Right lobe of liver (tissue), 6 donors: Measurements from ENCODE around the gene COMMD6. TPM values are rescaled to one million over a fixed set of nuclear protein-coding genes. Genes with fewer than 3 reads are reported as not detected.

Experiments
- ATAC-seq, 4 donors: fragments of 200-7000 bp; cut with Tn5 transposase; one replicate each; pipeline ENCODE4 v1.9.1; 2020; ENCODE audit warnings: mild to moderate bottlenecking in 4 of 4, moderate library complexity in 4 of 4
- DNase-seq, 3 donors: peaks; one replicate each; pipeline ENCODE4 v3.0.0-alpha.2; 2020
- H3K27ac ChIP-seq, 3 donors: fragments of 200-600 bp; one replicate each; pipeline ENCODE4 v1.8.0; 2022
- H3K27me3 ChIP-seq, 2 donors: fragments of 200-600 bp; one replicate each; pipeline ENCODE4 v1.8.0; 2022
- H3K36me3 ChIP-seq, 4 donors: fragments of 200-600 bp; sonication (generic) in 1 of 4; one replicate each; pipeline versions ENCODE4 v1.5.1 to v1.8.0; 2017 to 2022; ENCODE audit warnings: control low read depth in 1 of 4
- H3K4me1 ChIP-seq, 4 donors: fragments of 200-600 bp; sonication (generic) in 1 of 4; one replicate each; pipeline versions ENCODE4 v1.5.1 to v1.8.0; 2017 to 2022; ENCODE audit warnings: control low read depth in 1 of 4
- H3K4me3 ChIP-seq, 3 donors: fragments of 200-600 bp; one replicate each; pipeline ENCODE4 v1.8.0; 2022
- H3K9me3 ChIP-seq, 4 donors: fragments of 200-600 bp; sonication (generic) in 1 of 4; one replicate each; pipeline versions ENCODE4 v1.5.1 to v1.8.0; 2017 to 2022; ENCODE audit warnings: control low read depth in 1 of 4
- POLR2A ChIP-seq: fragments of 450-650 bp; IDR thresholded peaks from one replicate; pipeline ENCODE4 v1.6.1; 2017; ENCODE audit warnings: antibody characterized with exemption, mild to moderate bottlenecking
- WGBS: methylation state at CpG from one replicate; pipeline ENCODE4 v1.1.6; 2018; ENCODE audit warnings: low coverage, low lambda C conversion rate; ENCODE audit not compliant: insufficient coverage; ENCODE audit errors: missing lambda C conversion rate; 5-methylcytosine and 5-hydroxymethylcytosine counted together
- intact Hi-C, 2 donors: fragments of 100-400 bp; cut with DNase I; formaldehyde crosslinking; loops; one replicate each; pipeline versions ENCODE4 v1.11.2 to v1.14.1; 2022
- total RNA-seq, 6 experiments: library from RNA; depleted of rRNA in 2 of 6; stranded (reverse); fragments of >200 nt in 2 of 6; fragmentation: NEBNext Ultra II Directional in 3 of 6; extraction: Animal tissue kit (Norgen Biotek cat#: 25700) in 3 of 6; gene quantifications; one replicate each; pipeline versions ENCODE4 v1.1.0 to v1.2.4, GENCODE V29; 2016 to 2023
- TF ChIP-seq, protein P1 (sequence below), 4 donors: fragments of 200-600 bp in 3 of 4; fragments of 450-650 bp in 1 of 4; IDR thresholded peaks; one replicate each; pipeline versions ENCODE4 v1.5.1 to v1.8.0; 2016 to 2022; ENCODE audit warnings: antibody characterized with exemption in 4 of 4, mild to moderate bottlenecking in 2 of 4
- donor health status: DM: no; HTN: yes; CAD: no.
- donor health status: DM: no; HTN: no; CAD: no.
- donor health status: DM: no; HTN: no; CAD: no.
- donor health status: DM: no; HTN: yes; CAD: no.
- donor health status: DM: no; HTN: yes; CAD: no.

Gene COMMD6
- total RNA-seq, 6 experiments from 2014 or later, result 35.0 to 86.1 (median 58.2) TPM

DNA sequence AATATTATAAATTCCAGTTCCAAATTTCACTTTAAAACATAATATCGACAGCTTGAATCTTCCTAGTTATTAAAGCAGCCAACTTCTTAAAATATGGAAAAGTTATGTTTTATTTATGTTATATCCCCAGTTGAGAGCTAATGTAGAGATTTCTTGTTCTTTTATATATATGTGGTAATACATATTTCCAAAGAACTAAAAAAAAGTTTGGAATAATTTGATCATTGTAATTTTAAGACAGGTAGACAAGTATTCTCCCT lies 54.9 kb downstream of the COMMD6 start:
- no peak for ATAC-seq
- intact Hi-C loops, result loop anchor here (10.0 kb wide), 2 partner anchors 62 to 108 kb away; partner anchors contain the start of gene UCHL3 (in 1 of the 2)

DNA sequence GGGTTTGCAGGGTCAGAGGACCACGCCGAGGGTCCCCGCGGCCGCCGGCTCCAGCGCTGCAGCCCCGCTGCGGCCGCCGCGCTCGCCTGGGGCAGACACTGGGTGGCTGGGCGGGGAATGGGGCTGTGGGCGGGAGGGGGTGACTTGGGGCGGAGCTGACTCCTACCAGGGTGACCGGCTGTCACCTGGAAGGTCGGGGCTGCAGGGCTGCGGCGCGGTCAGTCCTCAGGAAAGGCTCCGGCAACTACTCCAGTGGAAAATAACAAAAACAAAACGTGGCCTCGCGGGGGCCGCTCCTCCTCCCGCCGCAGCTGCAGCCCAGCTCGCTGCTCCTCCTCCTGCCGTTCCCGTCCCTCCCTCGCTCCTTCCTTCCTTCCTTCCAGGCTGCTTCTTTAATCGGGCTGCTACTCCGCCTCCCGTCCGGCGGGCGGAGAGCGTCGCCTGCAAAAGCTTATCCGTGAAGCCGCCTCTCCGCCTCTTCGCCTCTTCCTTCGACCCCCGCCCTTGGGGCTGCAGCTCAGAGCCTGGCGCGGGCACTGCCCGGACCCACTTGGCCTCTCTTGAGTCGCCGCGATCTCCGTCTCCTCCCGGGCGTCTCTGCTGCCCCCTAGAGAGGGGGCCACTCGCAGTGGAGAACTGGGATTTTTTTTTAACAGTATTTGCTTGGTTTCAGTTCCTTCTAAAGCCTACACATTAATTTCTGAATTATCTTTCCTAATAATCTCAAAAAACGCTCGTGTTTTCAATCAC lies 55.4 kb downstream of the COMMD6 start, which contains the start of gene TBC1D4:
Gene TBC1D4 (minus strand): TSS at position 100 of the 750 bp plus-strand sequence. CDS start 402 bp downstream, outside the sequence.
- TF ChIP-seq, protein P1, sequence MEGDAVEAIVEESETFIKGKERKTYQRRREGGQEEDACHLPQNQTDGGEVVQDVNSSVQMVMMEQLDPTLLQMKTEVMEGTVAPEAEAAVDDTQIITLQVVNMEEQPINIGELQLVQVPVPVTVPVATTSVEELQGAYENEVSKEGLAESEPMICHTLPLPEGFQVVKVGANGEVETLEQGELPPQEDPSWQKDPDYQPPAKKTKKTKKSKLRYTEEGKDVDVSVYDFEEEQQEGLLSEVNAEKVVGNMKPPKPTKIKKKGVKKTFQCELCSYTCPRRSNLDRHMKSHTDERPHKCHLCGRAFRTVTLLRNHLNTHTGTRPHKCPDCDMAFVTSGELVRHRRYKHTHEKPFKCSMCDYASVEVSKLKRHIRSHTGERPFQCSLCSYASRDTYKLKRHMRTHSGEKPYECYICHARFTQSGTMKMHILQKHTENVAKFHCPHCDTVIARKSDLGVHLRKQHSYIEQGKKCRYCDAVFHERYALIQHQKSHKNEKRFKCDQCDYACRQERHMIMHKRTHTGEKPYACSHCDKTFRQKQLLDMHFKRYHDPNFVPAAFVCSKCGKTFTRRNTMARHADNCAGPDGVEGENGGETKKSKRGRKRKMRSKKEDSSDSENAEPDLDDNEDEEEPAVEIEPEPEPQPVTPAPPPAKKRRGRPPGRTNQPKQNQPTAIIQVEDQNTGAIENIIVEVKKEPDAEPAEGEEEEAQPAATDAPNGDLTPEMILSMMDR (IDR thresholded peaks at IDR 0.05), result peak; percentile 71 to 88 (median 84)
- TF ChIP-seq POLR2A, result peak; percentile 49
- Histone ChIP-seq H3K27me3 (no peaks in the 10 kb centered on the region), H3K9me3 (no peaks in the 10 kb centered on the region), H3K36me3 (no peaks in the 10 kb centered on the region), H3K4me1 (peaks cover 0 to 14% (median 0%) of the 10 kb centered on the region in 4 donors), H3K4me3 (peak within 1 kb of the TSS; percentile 92 to 93 (median 92)), H3K27ac (peak within 1 kb of the TSS; percentile 43 to 79 (median 78))
- ATAC-seq (peak; percentile 89 to 95 (median 90)), DNase-seq (peak; percentile 89 to 91 (median 90))
- intact Hi-C loops, result loop anchor here (10.0 kb wide), 2 partner anchors 63 to 107 kb away; partner anchors contain the start of gene UCHL3 (in 1 of the 2)
- under 1% methylated on average over 28 of the region's 58 CpGs for WGBS

More for the DNA sequence above, 54.9 kb downstream of the COMMD6 start:
- TF ChIP-seq POLR2A, result no peak
- TF ChIP-seq, protein P1 (IDR thresholded peaks at IDR 0.05), result no peak
- no peaks in the 10 kb centered on the region for H3K36me3 ChIP-seq
- H3K27ac ChIP-seq, result peak overlapping the region; percentile 43 to 79 (median 78)
- 3% methylated on average over 1 of the region's 1 CpG for WGBS
- no peak for DNase-seq
- no peaks in the 10 kb centered on the region for H3K27me3 ChIP-seq
- peak overlapping the region; percentile 92 to 93 (median 92) for H3K4me3 ChIP-seq
- H3K9me3 ChIP-seq, result no peaks in the 10 kb centered on the region
- H3K4me1 ChIP-seq, result peaks cover 0 to 19% (median 0%) of the 10 kb centered on the region in 4 donors

DNA sequence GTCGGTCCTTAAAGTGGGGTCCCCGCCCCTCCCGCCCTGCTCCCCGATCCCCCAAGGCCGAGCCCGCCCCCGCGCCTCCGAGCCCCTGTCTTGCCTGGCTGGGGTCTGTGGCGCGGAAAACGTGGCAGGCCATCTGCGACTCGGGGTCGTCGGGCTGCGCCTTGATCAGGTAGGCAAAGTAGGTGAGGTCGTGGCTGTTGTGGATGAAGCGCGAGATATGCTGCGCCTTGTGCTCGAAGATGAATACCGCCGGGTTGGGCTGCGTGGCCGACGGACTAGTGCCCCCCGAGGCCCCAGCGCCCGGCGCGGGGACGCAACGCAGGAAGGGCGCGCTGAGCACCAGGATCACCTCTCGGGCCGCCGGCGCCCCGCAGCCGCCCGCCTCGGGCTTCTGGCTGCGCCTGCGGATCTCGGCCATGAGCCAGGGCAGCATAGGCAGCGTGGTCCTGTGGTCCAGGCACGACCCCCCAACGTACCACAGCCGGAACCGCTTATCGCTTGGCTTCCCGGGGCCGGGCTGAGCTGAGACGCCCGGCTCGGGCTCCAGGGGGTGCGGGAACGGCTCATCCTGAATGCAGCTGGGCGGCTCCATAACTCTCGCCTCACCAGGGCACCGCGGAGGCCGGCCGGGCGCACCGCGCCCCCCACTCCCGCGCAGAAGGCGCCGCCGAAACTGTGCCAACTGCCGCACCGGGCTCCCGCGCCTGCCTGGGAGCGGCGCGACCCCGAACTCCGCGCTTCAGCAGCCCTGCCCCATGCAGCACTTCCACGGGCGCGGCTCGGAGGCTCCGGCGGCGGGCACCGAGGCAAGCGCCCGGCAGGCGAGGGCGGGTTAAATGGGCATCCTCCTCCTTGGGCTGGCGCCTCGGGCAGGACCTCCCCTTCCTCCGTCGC lies 56.2 kb downstream of the COMMD6 start:
- peak; percentile 23 to 50 (median 38) for ATAC-seq
- peak overlapping the region; percentile 43 to 79 (median 78) for H3K27ac ChIP-seq
- H3K27me3 ChIP-seq, result no peaks in the 10 kb centered on the region
- no CpG with 5 or more reads among the region's 100 CpGs for WGBS
- intact Hi-C loops, result loop anchor here (10.0 kb wide), 2 partner anchors 63 to 107 kb away; partner anchors contain the start of gene UCHL3 (in 1 of the 2)
- H3K36me3 ChIP-seq, result no peaks in the 10 kb centered on the region
- H3K4me3 ChIP-seq, result peak overlapping the region; percentile 92 to 93 (median 92)
- peak; percentile 53 to 61 (median 54) for DNase-seq
- TF ChIP-seq POLR2A, result no peak
- H3K4me1 ChIP-seq, result peaks cover 0 to 9% (median 0%) of the 10 kb centered on the region in 4 donors
- no peaks in the 10 kb centered on the region for H3K9me3 ChIP-seq

DNA sequence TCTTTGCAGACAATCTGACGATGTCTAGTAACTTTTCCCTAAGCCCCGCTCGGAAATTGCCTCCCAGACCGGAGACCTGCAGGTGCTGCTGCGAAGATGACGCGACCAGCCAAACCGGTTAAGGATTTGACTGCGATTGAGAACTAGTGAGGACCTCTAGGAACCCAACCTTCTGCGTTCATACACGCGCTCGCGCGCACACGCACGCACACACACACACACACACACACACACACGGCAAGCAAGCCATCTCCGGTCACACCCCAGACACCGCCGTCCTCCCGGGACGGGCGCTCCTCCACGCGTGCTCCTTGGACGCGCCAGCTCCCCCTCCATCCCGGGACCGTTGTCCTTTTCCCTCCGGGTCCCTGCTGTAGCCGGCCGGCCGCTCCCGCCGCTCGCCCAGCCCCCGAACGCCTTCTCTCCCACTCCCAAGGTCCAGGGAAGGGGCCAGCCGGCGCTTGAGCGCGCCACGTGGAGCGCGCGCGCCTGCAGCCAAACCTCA lies 56.9 kb downstream of the COMMD6 start:
- ATAC-seq (peak; percentile 38 to 51 (median 39)), DNase-seq (peak; percentile 50 to 72 (median 54))
- 0% methylated on average over 10 of the region's 48 CpGs for WGBS
- Histone ChIP-seq H3K4me3 (peak overlapping the region; percentile 92 to 93 (median 92)), H3K4me1 (peaks cover 0 to 9% (median 0%) of the 10 kb centered on the region in 4 donors), H3K36me3 (no peaks in the 10 kb centered on the region), H3K27ac (peak overlapping the region in 1 of 3 donors; percentile 79), H3K9me3 (no peaks in the 10 kb centered on the region), H3K27me3 (no peaks in the 10 kb centered on the region)
- intact Hi-C loops, result loop anchor here (10.0 kb wide), 2 partner anchors 64 to 106 kb away; partner anchors contain the start of gene UCHL3 (in 1 of the 2)
- TF ChIP-seq, protein P1 (IDR thresholded peaks at IDR 0.05), result no peak
- TF ChIP-seq POLR2A, result no peak
